ENCODE data around the gene CBX4. TPM values are rescaled to one million over a fixed set of nuclear protein-coding genes. Genes with fewer than 3 reads are reported as not detected.

CBX4 gene
- total RNA-seq (10 to 100 TPM; 64.7 to 65.7 TPM), polyA plus RNA-seq (1 to 10 TPM; 1.2 to 9.7 TPM)

DNA sequence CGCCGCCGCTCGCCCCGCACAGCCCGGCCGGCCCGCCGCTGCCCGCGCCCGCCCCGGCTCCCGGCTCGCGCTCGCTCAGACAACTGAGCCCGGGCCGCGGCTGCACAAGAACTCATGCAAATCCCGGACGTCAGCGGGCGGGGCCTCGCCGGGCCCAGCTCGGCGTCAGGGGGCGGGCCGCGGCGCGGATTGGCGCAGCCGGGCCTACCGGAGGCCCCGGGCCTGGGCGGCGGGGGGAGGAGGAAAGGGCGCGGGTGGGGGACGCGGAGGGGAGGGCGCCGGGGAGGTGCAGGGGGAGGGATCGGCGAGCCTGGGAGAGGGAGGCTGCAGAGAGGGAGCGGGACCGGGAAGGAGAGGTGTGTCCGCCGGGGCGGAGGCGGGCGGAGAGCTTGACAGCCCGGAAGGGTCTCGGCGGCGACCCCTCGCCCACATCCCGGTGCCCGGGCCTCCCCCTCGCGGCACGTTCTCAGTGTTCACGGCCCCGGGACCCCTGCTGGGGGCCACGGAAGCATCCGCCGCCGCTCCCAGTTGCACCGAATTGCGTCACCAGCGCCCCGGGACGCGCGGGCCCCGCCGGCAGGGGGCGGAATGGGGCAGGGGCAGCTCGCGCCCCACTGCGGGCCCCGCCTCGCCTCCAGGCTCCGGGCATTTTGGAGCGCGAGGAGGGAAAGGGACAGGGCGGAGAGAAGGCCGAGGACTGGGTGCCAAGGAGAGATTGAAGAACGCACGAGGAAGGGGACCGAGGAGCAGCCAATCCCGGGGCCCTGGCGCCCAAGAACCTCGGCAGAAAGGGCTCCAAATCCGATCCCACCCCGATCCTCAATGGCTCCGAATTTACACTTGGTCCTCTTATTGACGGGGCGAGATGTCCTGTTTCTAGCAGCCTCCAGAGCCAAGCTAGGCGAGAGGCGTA is at the start of gene CBX4:
Gene CBX4 (minus strand): TSS at position 85 of the 913 bp plus-strand sequence. CDS start 189 bp downstream, outside the sequence.
- H3K4me1 ChIP-seq (ENCODE audit: insufficient read depth, low read length): peaks cover 75% of the 10 kb centered on the region
- intact Hi-C loops (cut with micrococcal nuclease): loop anchor here (2.0 to 10.0 kb wide), 3 partner anchors 29 to 157 kb away; no protein-coding TSS in a partner anchor

DNA sequence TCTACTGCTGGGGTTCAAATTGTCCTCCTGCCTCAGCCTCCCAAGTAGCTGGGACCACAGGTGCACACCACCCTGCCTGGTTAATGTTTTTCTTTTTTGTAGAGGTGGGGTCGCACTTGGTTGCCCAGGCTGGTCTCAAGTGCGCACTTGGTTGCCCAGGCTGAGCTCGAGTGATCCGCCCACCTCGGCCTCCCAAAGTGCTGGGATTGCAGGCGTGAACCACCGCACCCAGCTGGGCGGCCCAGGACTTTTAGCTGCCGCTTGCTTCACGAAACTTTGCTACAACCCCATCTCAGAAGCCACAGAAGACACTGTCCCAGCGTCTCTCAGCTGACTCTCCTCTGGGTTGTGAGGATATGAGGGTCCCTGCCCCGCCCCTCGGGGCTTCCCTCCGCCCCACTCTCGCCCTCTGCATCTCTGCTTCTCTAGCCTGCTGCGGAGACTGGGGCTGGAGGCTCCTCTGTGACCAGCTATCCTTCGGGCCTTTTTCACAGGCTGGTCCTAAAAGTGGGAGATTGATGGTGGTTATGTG is 48.8 kb upstream of the CBX4 start:
- Histone ChIP-seq H3K4me3 (ENCODE audit: low read length in 2 of 2) (no peak overlapping the region), H3K27ac (ENCODE audit: low read depth, low read length) (no peak overlapping the region), H3K27me3 (ENCODE audit: insufficient read depth, low read length) (peaks cover 6% of the 10 kb centered on the region), H3K4me1 (ENCODE audit: insufficient read depth, low read length) (no peaks in the 10 kb centered on the region), H3K9me3 (ENCODE audit: control insufficient read depth in 1 of 2, low read length in 2 of 2) (no peaks in the 10 kb centered on the region), H3K36me3 (ENCODE audit: insufficient read depth, low read length) (no peaks in the 10 kb centered on the region)
- no peak for DNase-seq
- ChIA-PET POLR2A (ENCODE audit: partially characterized antibody) (no interaction called here), CTCF (ENCODE audit: partially characterized antibody) (interaction anchor here (0.6 kb wide), 1 partner anchor 47 kb away, joined by 4 read pairs; no protein-coding TSS in a partner anchor)
- intact Hi-C loops (cut with micrococcal nuclease): no loop called here
- H3K4me1 Mint-ChIP-seq: peaks cover 0 to 4% (median 0%) of the 10 kb centered on the region in 4 donors
- H3K4me3 Mint-ChIP-seq: no peak overlapping the region
- H3K9me3 Mint-ChIP-seq: peaks cover 0 to 2% (median 0%) of the 10 kb centered on the region in 8 donors
- H3K36me3 Mint-ChIP-seq: peaks cover 0 to 4% of the 10 kb centered on the region in 2 donors
- H3K27me3 Mint-ChIP-seq: peaks cover 45 to 54% of the 10 kb centered on the region in 2 donors
- no peak overlapping the region for H3K27ac Mint-ChIP-seq

More for the DNA sequence above, at the start of gene CBX4:
- Mint-ChIP-seq H3K36me3 (peaks cover 12 to 16% of the 10 kb centered on the region in 2 donors), H3K27ac (peak within 1 kb of the TSS; percentile 89 to 98 (median 95)), H3K27me3 (peaks cover 10 to 13% of the 10 kb centered on the region in 2 donors), H3K4me1 (peaks cover 12 to 65% (median 40%) of the 10 kb centered on the region in 4 donors), H3K4me3 (peak within 1 kb of the TSS; percentile 91 to 97 (median 96)), H3K9me3 (peaks cover 0 to 6% (median 0%) of the 10 kb centered on the region in 8 donors)
- peak; percentile 85 to 92 (median 87) for DNase-seq
- H3K36me3 ChIP-seq (ENCODE audit: insufficient read depth, low read length): peaks cover 9% of the 10 kb centered on the region
- peak within 1 kb of the TSS; percentile 52 for H3K27ac ChIP-seq (ENCODE audit: low read depth, low read length)
- H3K27me3 ChIP-seq (ENCODE audit: insufficient read depth, low read length): peaks cover 37% of the 10 kb centered on the region
- POLR2A ChIA-PET (ENCODE audit: partially characterized antibody): interaction anchor here (0.6 to 16.4 kb wide), 18 partner anchors 9 to 1458 kb away, joined by 3 to 503 read pairs (median 4); partner anchors contain the start of genes CBX8 and GAA
- H3K9me3 ChIP-seq (ENCODE audit: control insufficient read depth in 1 of 2, low read length in 2 of 2): no peaks in the 10 kb centered on the region
- CTCF ChIA-PET (ENCODE audit: partially characterized antibody): interaction anchor here (0.6 to 1.9 kb wide), 13 partner anchors 11 to 153 kb away, joined by 3 to 10 read pairs (median 4); partner anchors contain the start of gene CBX8
- H3K4me3 ChIP-seq (ENCODE audit: low read length in 2 of 2): peak within 1 kb of the TSS; percentile 89 to 99

DNA sequence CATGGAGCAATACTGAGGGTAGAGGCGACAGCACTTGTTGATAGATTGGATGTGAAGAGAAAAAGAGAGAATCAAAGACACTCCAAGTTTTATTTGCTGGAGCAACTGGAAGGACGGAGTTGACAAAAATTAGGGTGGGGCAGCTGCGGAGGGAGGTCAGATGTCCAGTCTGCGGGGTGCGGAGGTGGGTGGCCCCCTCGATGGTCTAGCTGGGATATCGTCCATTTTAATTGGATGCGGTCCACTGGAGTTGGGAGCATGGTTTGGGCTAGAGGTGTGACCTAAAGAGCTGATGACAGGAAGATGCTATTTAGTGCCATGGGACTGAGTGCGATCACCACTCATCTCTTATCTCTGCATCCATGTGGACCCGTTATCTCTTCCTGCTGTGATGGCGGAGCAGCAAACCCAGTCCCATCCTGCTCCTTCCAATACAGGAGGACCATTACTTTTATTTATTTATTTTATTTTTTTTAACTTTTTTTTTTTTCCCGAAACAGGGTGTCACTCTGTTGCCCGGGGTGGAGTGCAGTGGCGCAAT is 48.3 kb upstream of the CBX4 start:
- no peak for DNase-seq
- Mint-ChIP-seq H3K4me3 (no peak overlapping the region), H3K9me3 (no peaks in the 10 kb centered on the region), H3K36me3 (peaks cover 0 to 4% of the 10 kb centered on the region in 2 donors), H3K4me1 (peaks cover 0 to 3% (median 0%) of the 10 kb centered on the region in 4 donors), H3K27me3 (peaks cover 44 to 55% of the 10 kb centered on the region in 2 donors), H3K27ac (peak overlapping the region in 1 of 7 donors; percentile 43)
- Histone ChIP-seq H3K4me3 (ENCODE audit: low read length in 2 of 2) (no peak overlapping the region), H3K27ac (ENCODE audit: low read depth, low read length) (no peak overlapping the region), H3K9me3 (ENCODE audit: control insufficient read depth in 1 of 2, low read length in 2 of 2) (no peaks in the 10 kb centered on the region), H3K27me3 (ENCODE audit: insufficient read depth, low read length) (peaks cover 6% of the 10 kb centered on the region), H3K4me1 (ENCODE audit: insufficient read depth, low read length) (no peaks in the 10 kb centered on the region), H3K36me3 (ENCODE audit: insufficient read depth, low read length) (no peaks in the 10 kb centered on the region)
- ChIA-PET CTCF (ENCODE audit: partially characterized antibody) (interaction anchor here (0.6 kb wide), 1 partner anchor 47 kb away, joined by 4 read pairs; no protein-coding TSS in a partner anchor), POLR2A (ENCODE audit: partially characterized antibody) (no interaction called here)
- intact Hi-C loops (cut with micrococcal nuclease): no loop called here

DNA sequence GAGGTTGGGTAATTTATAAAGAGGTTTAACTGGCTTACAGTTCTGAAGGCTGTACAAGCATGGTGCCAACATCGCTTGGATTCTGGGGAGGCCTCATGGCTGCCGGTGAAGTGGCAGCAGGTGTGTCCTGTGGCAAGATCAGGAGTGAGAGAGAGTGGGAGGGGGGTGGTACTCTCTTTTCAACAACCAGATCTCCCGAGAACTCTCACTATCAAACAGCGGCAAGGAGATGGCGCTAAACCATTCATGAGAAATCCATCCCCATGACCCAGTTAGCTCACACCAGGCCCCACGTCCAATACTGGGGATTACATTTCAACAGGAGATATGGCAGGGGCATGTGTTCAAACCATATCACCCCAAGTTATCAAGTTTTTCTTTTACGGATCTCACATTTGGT is 44.0 kb upstream of the CBX4 start:
- Mint-ChIP-seq H3K9me3 (no peaks in the 10 kb centered on the region), H3K4me3 (no peak overlapping the region), H3K4me1 (no peaks in the 10 kb centered on the region), H3K36me3 (peaks cover 0 to 4% of the 10 kb centered on the region in 2 donors), H3K27me3 (peaks cover 28 to 43% of the 10 kb centered on the region in 2 donors), H3K27ac (no peak overlapping the region)
- no peaks in the 10 kb centered on the region for H3K4me1 ChIP-seq (ENCODE audit: insufficient read depth, low read length)
- no peak overlapping the region for H3K4me3 ChIP-seq (ENCODE audit: low read length in 2 of 2)
- ChIA-PET CTCF (ENCODE audit: partially characterized antibody) (no interaction called here), POLR2A (ENCODE audit: partially characterized antibody) (no interaction called here)
- H3K27me3 ChIP-seq (ENCODE audit: insufficient read depth, low read length): no peaks in the 10 kb centered on the region
- H3K9me3 ChIP-seq (ENCODE audit: control insufficient read depth in 1 of 2, low read length in 2 of 2): no peaks in the 10 kb centered on the region
- no peaks in the 10 kb centered on the region for H3K36me3 ChIP-seq (ENCODE audit: insufficient read depth, low read length)
- DNase-seq: no peak
- H3K27ac ChIP-seq (ENCODE audit: low read depth, low read length): no peak overlapping the region
- intact Hi-C loops (cut with micrococcal nuclease): no loop called here

DNA sequence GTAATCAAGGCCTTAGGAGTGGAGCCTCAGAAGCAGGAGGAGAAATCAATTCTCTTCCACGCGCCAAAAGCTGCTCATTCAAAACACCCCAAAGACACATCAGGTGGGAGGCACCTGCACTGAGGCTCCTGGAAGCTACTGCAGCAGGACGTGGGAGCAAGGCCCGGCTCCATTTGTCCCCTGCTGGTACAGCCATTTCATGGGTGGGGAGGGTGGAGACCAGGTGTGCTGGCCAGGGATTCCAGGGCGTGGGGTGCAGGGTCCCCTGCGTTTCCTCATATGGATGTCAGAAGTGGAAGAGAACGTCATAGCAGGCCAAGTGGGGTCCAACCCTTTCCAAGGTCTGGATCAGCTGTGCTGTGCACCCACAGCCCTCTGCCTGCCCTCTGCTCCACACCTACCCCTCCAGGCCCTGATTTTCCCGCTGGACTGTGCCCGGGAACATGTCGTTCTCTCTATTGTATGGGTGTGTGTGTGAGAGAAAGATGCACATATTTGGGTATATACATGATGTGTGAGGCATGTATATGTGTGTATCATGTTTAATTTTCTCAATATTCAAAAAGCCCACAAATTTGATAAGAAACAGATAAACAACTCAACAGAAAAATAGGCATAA is 39.2 kb upstream of the CBX4 start:
- Histone ChIP-seq H3K27me3 (ENCODE audit: insufficient read depth, low read length) (no peaks in the 10 kb centered on the region), H3K36me3 (ENCODE audit: insufficient read depth, low read length) (no peaks in the 10 kb centered on the region), H3K9me3 (ENCODE audit: control insufficient read depth in 1 of 2, low read length in 2 of 2) (no peaks in the 10 kb centered on the region), H3K27ac (ENCODE audit: low read depth, low read length) (no peak overlapping the region), H3K4me1 (ENCODE audit: insufficient read depth, low read length) (no peaks in the 10 kb centered on the region), H3K4me3 (ENCODE audit: low read length in 2 of 2) (no peak overlapping the region)
- H3K27me3 Mint-ChIP-seq: peaks cover 8 to 29% of the 10 kb centered on the region in 2 donors
- no peaks in the 10 kb centered on the region for H3K36me3 Mint-ChIP-seq
- ChIA-PET CTCF (ENCODE audit: partially characterized antibody) (no interaction called here), POLR2A (ENCODE audit: partially characterized antibody) (no interaction called here)
- H3K9me3 Mint-ChIP-seq: no peaks in the 10 kb centered on the region
- intact Hi-C loops (cut with micrococcal nuclease): no loop called here
- H3K27ac Mint-ChIP-seq: no peak overlapping the region
- peaks cover 0 to 2% (median under 1%) of the 10 kb centered on the region in 4 donors for H3K4me1 Mint-ChIP-seq
- H3K4me3 Mint-ChIP-seq: no peak overlapping the region
- DNase-seq: no peak

DNA sequence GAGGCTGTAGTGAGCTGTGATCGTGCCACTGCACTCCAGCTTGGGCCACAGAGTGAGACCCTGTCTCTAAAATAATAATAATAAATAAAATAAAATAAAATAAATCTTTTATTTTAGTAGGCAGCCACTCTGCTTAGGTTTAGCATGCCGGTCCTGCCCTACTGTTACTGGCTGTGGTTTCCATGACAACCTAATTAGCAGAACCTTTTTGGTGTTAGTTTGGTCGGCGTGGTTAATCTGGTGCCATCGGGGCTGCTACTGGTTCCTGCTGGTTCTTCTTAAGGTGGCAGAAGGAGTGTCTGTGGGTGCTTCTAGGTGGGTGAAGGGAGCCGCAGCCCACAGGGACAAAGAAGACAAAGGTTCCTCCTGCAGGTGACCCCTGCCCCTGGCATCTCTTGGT is 37.8 kb upstream of the CBX4 start:
- Histone ChIP-seq H3K4me1 (ENCODE audit: insufficient read depth, low read length) (no peaks in the 10 kb centered on the region), H3K4me3 (ENCODE audit: low read length in 2 of 2) (no peak overlapping the region), H3K27ac (ENCODE audit: low read depth, low read length) (no peak overlapping the region), H3K36me3 (ENCODE audit: insufficient read depth, low read length) (no peaks in the 10 kb centered on the region), H3K27me3 (ENCODE audit: insufficient read depth, low read length) (no peaks in the 10 kb centered on the region), H3K9me3 (ENCODE audit: control insufficient read depth in 1 of 2, low read length in 2 of 2) (no peaks in the 10 kb centered on the region)
- Mint-ChIP-seq H3K4me3 (no peak overlapping the region), H3K36me3 (no peaks in the 10 kb centered on the region), H3K27ac (peak overlapping the region in 1 of 7 donors; percentile 25), H3K4me1 (peaks cover 4 to 6% (median 5%) of the 10 kb centered on the region in 4 donors), H3K9me3 (no peaks in the 10 kb centered on the region), H3K27me3 (peaks cover 6 to 23% of the 10 kb centered on the region in 2 donors)
- CTCF ChIA-PET (ENCODE audit: partially characterized antibody): no interaction called here
- no peak for DNase-seq
- intact Hi-C loops (cut with micrococcal nuclease): no loop called here
- POLR2A ChIA-PET (ENCODE audit: partially characterized antibody): no interaction called here
